Renal cortical epithelial cell (primary cell): ENCODE measurements around the gene MYH14. TPM values are rescaled to one million over a fixed set of nuclear protein-coding genes. Genes with fewer than 3 reads are reported as not detected.

ENCODE experiments used
- DNase-seq: peaks from one replicate; pipeline ENCODE4 v3.0.0-alpha.2; 2011; ENCODE audit warnings: low read depth
- total RNA-seq: library from RNA; depleted of rRNA; stranded (reverse); fragments of >200 nt; gene quantifications from 2 replicates; pipeline ENCODE4 v1.2.3, GENCODE V29; 2014

Gene MYH14
- total RNA-seq, 1 donor from 2014 or later: 0.85 TPM

- DNase-seq: no peak
Observed at GRCh38 chr19:50192463-50193211, 10.8 kb upstream of the MYH14 start.

GRCh38 chr19:50195224-50195623 is 8.2 kb upstream of the MYH14 start:
- DNase-seq: no peak

- no peak for DNase-seq
Observed at GRCh38 chr19:50196322-50196932, 7.0 kb upstream of the MYH14 start.

GRCh38 chr19:50197348-50197747 is 6.1 kb upstream of the MYH14 start:
- DNase-seq: no peak

GRCh38 chr19:50198431-50199258 is 4.8 kb upstream of the MYH14 start:
- no peak for DNase-seq

- no peak for DNase-seq
Observed at GRCh38 chr19:50199259-50199555, 4.2 kb upstream of the MYH14 start.

- DNase-seq: no peak
Observed at GRCh38 chr19:50202386-50202785, 1.0 kb upstream of the MYH14 start.

GRCh38 chr19:50202962-50203280 is 501 bp upstream of the MYH14 start:
- DNase-seq: no peak

GRCh38 chr19:50204081-50204428 is 633 bp downstream of the MYH14 start:
- no peak for DNase-seq

- no peak for DNase-seq
Observed at GRCh38 chr19:50204811-50205675, 1.6 kb downstream of the MYH14 start.

GRCh38 chr19:50205681-50206138 is 2.3 kb downstream of the MYH14 start:
- no peak for DNase-seq

- DNase-seq: no peak
Observed at GRCh38 chr19:50206191-50206590, 2.8 kb downstream of the MYH14 start.

GRCh38 chr19:50207730-50208129 is 4.3 kb downstream of the MYH14 start:
- no peak for DNase-seq

GRCh38 chr19:50209131-50209530 is 5.7 kb downstream of the MYH14 start:
- DNase-seq: no peak

GRCh38 chr19:50210425-50210824 is 7.0 kb downstream of the MYH14 start:
- DNase-seq: no peak

- no peak for DNase-seq
Observed at GRCh38 chr19:50213925-50214324, 10.5 kb downstream of the MYH14 start.

- peak; percentile 32 for DNase-seq
Observed at GRCh38 chr19:50214699-50215543, 11.5 kb downstream of the MYH14 start.

- no peak for DNase-seq
Observed at GRCh38 chr19:50215820-50216219, 12.4 kb downstream of the MYH14 start.

- DNase-seq: no peak
Observed at GRCh38 chr19:50221087-50221486, 17.7 kb downstream of the MYH14 start.

- DNase-seq: no peak
Observed at GRCh38 chr19:50222691-50223438, 19.4 kb downstream of the MYH14 start.

- no peak for DNase-seq
Observed at GRCh38 chr19:50223439-50223716, 20.0 kb downstream of the MYH14 start.
